Left ventricle myocardium superior (tissue), 1 donor: Measurements from ENCODE around the gene DOK5. TPM values are rescaled to one million over a fixed set of nuclear protein-coding genes. Genes with fewer than 3 reads are reported as not detected.

Source experiments
- ATAC-seq: fragments of 200-7000 bp; cut with Tn5 transposase; one replicate; pipeline ENCODE4 v1.9.1; 2020; ENCODE audit warnings: mild to moderate bottlenecking, moderate library complexity
- DNase-seq: peaks from one replicate; pipeline ENCODE4 v3.0.0-alpha.2; 2020
- intact Hi-C: fragments of 100-400 bp; cut with micrococcal nuclease; formaldehyde crosslinking; loops from one replicate; pipeline ENCODE4 v1.11.0; 2022
- total RNA-seq: library from RNA; stranded (reverse); fragmentation: NEBNext Ultra II Directional; extraction: Animal tissue kit (Norgen Biotek cat#: 25700); gene quantifications from one replicate; pipeline ENCODE4 v1.2.1, GENCODE V29; 2021
- donor health status: DM: no; HTN: yes; CAD: no; lungs with severe emphysema.

DOK5 gene
- total RNA-seq, 1 donor from 2014 or later: 1.8 TPM

GRCh38 chr20:54630582-54630981 is 155.2 kb downstream of the DOK5 start:
- intact Hi-C loops: no loop called here
- DNase-seq: no peak
- no peak for ATAC-seq

GRCh38 chr20:54631059-54631458 is 155.7 kb downstream of the DOK5 start:
- intact Hi-C loops: no loop called here

GRCh38 chr20:54633374-54634355 is 158.3 kb downstream of the DOK5 start:
- intact Hi-C loops: no loop called here
- DNase-seq: no peak
- ATAC-seq: no peak

More at GRCh38 chr20:54631059-54631458, 155.7 kb downstream of the DOK5 start:
- no peak for DNase-seq
- ATAC-seq: no peak

- intact Hi-C loops: no loop called here
- ATAC-seq (no peak), DNase-seq (no peak)
These were observed 161.2 kb downstream of the DOK5 start for GRCh38 chr20:54636575-54636974.

GRCh38 chr20:54639941-54640340 is 164.5 kb downstream of the DOK5 start:
- intact Hi-C loops: loop anchor here (10.0 kb wide), 1 partner anchor 165 kb away; the partner anchor contains the start of gene DOK5
- DNase-seq: no peak
- ATAC-seq: no peak

GRCh38 chr20:54640800-54641199 is 165.4 kb downstream of the DOK5 start:
- ATAC-seq (no peak), DNase-seq (no peak)
- intact Hi-C loops: loop anchor here (10.0 kb wide), 1 partner anchor 166 kb away; the partner anchor contains the start of gene DOK5

GRCh38 chr20:54642864-54643667 is 167.7 kb downstream of the DOK5 start:
- ATAC-seq (no peak), DNase-seq (no peak)
- intact Hi-C loops: loop anchor here (10.0 kb wide), 1 partner anchor 168 kb away; the partner anchor contains the start of gene DOK5

- intact Hi-C loops: loop anchor here (10.0 kb wide), 1 partner anchor 169 kb away; the partner anchor contains the start of gene DOK5
- ATAC-seq: no peak
These were observed 168.4 kb downstream of the DOK5 start for GRCh38 chr20:54643761-54644160.

GRCh38 chr20:54645445-54646155 is 170.2 kb downstream of the DOK5 start:
- ATAC-seq: no peak
- DNase-seq: no peak
- intact Hi-C loops: loop anchor here (5.0 to 10.0 kb wide), 3 partner anchors 171 to 548 kb away; partner anchors contain the start of gene DOK5

More at GRCh38 chr20:54643761-54644160, 168.4 kb downstream of the DOK5 start:
- no peak for DNase-seq

GRCh38 chr20:54646156-54646517 is 170.7 kb downstream of the DOK5 start:
- ATAC-seq: no peak
- DNase-seq: no peak
- intact Hi-C loops: loop anchor here (5.0 to 10.0 kb wide), 3 partner anchors 171 to 549 kb away; partner anchors contain the start of gene DOK5

GRCh38 chr20:54648421-54649142 is 173.2 kb downstream of the DOK5 start:
- DNase-seq (no peak), ATAC-seq (no peak)
- intact Hi-C loops: loop anchor here (5.0 to 10.0 kb wide), 3 partner anchors 174 to 551 kb away; partner anchors contain the start of gene DOK5

- intact Hi-C loops: loop anchor here (5.0 to 10.0 kb wide), 3 partner anchors 175 to 552 kb away; partner anchors contain the start of gene DOK5
- DNase-seq (peak; percentile 83), ATAC-seq (peak; percentile 78)
These were observed 174.1 kb downstream of the DOK5 start for GRCh38 chr20:54649511-54649962.

- intact Hi-C loops: no loop called here
- DNase-seq (no peak), ATAC-seq (no peak)
These were observed 174.8 kb downstream of the DOK5 start for GRCh38 chr20:54650052-54650719.

GRCh38 chr20:54651252-54651651 is 175.9 kb downstream of the DOK5 start:
- ATAC-seq (no peak), DNase-seq (no peak)
- intact Hi-C loops: no loop called here

GRCh38 chr20:54654450-54654849 is 179.1 kb downstream of the DOK5 start:
- ATAC-seq (peak; percentile 63), DNase-seq (no peak)

GRCh38 chr20:54657268-54657826 is 182.0 kb downstream of the DOK5 start:
- ATAC-seq (no peak), DNase-seq (no peak)
- intact Hi-C loops: no loop called here

More at GRCh38 chr20:54654450-54654849, 179.1 kb downstream of the DOK5 start:
- intact Hi-C loops: no loop called here

- intact Hi-C loops: no loop called here
These were observed 183.1 kb downstream of the DOK5 start for GRCh38 chr20:54658525-54658924.

More at GRCh38 chr20:54658525-54658924, 183.1 kb downstream of the DOK5 start:
- ATAC-seq (no peak), DNase-seq (no peak)
